ENCODE measurements around the gene FGD5.

The FGD5 gene

DNA sequence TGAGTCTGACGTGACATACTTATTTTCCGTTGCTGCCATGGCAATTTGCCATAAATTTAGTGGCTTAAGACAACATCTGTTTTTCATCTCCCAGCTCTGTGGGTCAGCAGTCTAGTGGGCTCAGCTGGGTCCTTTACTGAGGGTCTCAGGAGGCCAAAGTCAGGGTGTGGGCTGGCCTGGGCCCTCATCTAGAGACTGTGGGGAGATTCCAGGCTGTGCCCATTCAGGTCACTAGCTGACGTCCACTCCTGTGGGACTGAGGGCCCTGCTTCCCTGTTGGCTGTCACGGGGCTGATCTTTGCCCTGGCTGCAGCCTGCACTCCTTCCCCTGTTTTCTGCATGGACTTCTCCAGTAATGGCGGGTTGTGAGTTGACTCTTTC lies 19.1 kb downstream of the FGD5 start:
- no peaks in the 10 kb centered on the region for H3K4me1 ChIP-seq (ENCODE audit: control insufficient read depth, low read length)
- H3K9me2 ChIP-seq (replicated peaks; ENCODE audit: control insufficient read depth, low read length) = no peaks in the 10 kb centered on the region
- H4K20me1 ChIP-seq (ENCODE audit: control insufficient read depth, insufficient read depth, low read depth, low read length) = no peaks in the 10 kb centered on the region
- H3K27me3 ChIP-seq (ENCODE audit: control insufficient read depth, low read length) = peaks cover 16% of the 10 kb centered on the region; the same call in 1 of the 2 replicates
- TF ChIP-seq EZH2phosphoT487 (IDR thresholded peaks at IDR 0.05; ENCODE audit: borderline replicate concordance, low read length) = no peak
- TF ChIP-seq, protein P1, sequence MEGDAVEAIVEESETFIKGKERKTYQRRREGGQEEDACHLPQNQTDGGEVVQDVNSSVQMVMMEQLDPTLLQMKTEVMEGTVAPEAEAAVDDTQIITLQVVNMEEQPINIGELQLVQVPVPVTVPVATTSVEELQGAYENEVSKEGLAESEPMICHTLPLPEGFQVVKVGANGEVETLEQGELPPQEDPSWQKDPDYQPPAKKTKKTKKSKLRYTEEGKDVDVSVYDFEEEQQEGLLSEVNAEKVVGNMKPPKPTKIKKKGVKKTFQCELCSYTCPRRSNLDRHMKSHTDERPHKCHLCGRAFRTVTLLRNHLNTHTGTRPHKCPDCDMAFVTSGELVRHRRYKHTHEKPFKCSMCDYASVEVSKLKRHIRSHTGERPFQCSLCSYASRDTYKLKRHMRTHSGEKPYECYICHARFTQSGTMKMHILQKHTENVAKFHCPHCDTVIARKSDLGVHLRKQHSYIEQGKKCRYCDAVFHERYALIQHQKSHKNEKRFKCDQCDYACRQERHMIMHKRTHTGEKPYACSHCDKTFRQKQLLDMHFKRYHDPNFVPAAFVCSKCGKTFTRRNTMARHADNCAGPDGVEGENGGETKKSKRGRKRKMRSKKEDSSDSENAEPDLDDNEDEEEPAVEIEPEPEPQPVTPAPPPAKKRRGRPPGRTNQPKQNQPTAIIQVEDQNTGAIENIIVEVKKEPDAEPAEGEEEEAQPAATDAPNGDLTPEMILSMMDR (IDR thresholded peaks at IDR 0.05; ENCODE audit: low read depth, low read length, poor library complexity, severe bottlenecking) = no peak
- H3K27ac ChIP-seq (ENCODE audit: low read depth, low read length) = no peak overlapping the region
- no peaks in the 10 kb centered on the region for H3K9me3 ChIP-seq (ENCODE audit: control insufficient read depth, insufficient read depth, low read length)
- no peaks in the 10 kb centered on the region for H3F3A ChIP-seq (ENCODE audit: control insufficient read depth, insufficient read depth)
- H3K4me3 ChIP-seq (ENCODE audit: low read length) = no peak overlapping the region
- no peak overlapping the region for H3K4me2 ChIP-seq (ENCODE audit: low read length)
- H3K79me2 ChIP-seq (ENCODE audit: control insufficient read depth, low read length) = no peaks in the 10 kb centered on the region
- no peaks in the 10 kb centered on the region for H3K36me3 ChIP-seq (ENCODE audit: control insufficient read depth, low read length)

DNA sequence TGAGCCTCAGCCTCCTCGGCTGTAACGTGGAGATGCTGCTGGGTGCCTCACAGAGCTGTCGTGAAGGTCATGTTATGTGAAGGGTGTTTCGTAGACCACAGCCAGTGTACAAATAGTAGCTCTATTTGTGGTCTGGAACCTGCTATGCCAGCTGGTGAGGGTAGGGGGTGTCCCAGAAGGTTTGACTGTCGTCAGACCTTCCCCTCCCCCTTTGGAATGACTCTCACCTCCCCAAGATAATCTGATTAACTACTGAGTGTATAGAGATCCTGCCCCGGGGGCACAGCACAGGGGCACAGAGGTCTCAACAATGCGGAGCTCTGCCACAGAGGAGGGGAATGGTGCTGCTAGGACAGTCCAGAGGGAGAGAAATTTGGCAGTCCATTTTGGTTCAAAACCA lies 20.5 kb downstream of the FGD5 start:
- H3K27ac ChIP-seq (ENCODE audit: low read depth, low read length) = no peak overlapping the region
- no peaks in the 10 kb centered on the region for H3K9me2 ChIP-seq (replicated peaks; ENCODE audit: control insufficient read depth, low read length)
- no peak for TF ChIP-seq EZH2phosphoT487 (IDR thresholded peaks at IDR 0.05; ENCODE audit: borderline replicate concordance, low read length)
- TF ChIP-seq, protein P1 (IDR thresholded peaks at IDR 0.05; ENCODE audit: low read depth, low read length, poor library complexity, severe bottlenecking) = no peak
- H3K4me2 ChIP-seq (ENCODE audit: low read length) = no peak overlapping the region
- no peaks in the 10 kb centered on the region for H3F3A ChIP-seq (ENCODE audit: control insufficient read depth, insufficient read depth)
- peaks cover 9% of the 10 kb centered on the region; the same call in 1 of the 2 replicates for H3K27me3 ChIP-seq (ENCODE audit: control insufficient read depth, low read length)
- H3K9me3 ChIP-seq (ENCODE audit: control insufficient read depth, insufficient read depth, low read length) = no peaks in the 10 kb centered on the region
- no peaks in the 10 kb centered on the region for H3K36me3 ChIP-seq (ENCODE audit: control insufficient read depth, low read length)
- H4K20me1 ChIP-seq (ENCODE audit: control insufficient read depth, insufficient read depth, low read depth, low read length) = no peaks in the 10 kb centered on the region
- no peaks in the 10 kb centered on the region for H3K4me1 ChIP-seq (ENCODE audit: control insufficient read depth, low read length)
- no peaks in the 10 kb centered on the region for H3K79me2 ChIP-seq (ENCODE audit: control insufficient read depth, low read length)
- H3K4me3 ChIP-seq (ENCODE audit: low read length) = no peak overlapping the region

DNA sequence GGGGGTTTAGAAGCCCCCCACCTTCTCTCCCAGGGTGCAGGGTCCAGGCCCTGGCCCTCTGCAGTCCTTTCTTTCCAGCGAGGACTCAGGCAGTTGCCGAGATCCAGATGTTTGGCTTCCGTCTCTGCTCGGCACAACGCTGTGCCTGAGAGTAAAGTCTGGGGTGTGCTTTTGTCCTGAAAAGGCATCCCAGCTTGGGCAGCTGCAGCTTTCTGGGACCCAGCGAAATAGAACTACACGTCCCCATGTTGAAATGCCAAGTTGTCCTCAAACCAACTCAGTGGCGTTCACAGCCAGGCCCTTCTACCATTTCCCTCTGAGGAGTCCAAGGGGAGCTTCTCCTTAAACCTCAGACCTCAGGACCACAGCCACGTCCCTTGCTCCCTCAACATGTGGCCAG lies 23.1 kb downstream of the FGD5 start:
- Histone ChIP-seq H3K79me2 (ENCODE audit: control insufficient read depth, low read length) (no peaks in the 10 kb centered on the region), H3K9me3 (ENCODE audit: control insufficient read depth, insufficient read depth, low read length) (no peaks in the 10 kb centered on the region), H3K4me1 (ENCODE audit: control insufficient read depth, low read length) (no peaks in the 10 kb centered on the region), H3K4me3 (ENCODE audit: low read length) (no peak overlapping the region), H3K27me3 (ENCODE audit: control insufficient read depth, low read length) (peaks cover 19% of the 10 kb centered on the region), H4K20me1 (ENCODE audit: control insufficient read depth, insufficient read depth, low read depth, low read length) (no peaks in the 10 kb centered on the region), H3F3A (ENCODE audit: control insufficient read depth, insufficient read depth) (no peaks in the 10 kb centered on the region), H3K27ac (ENCODE audit: low read depth, low read length) (no peak overlapping the region), H3K4me2 (ENCODE audit: low read length) (no peak overlapping the region), H3K36me3 (ENCODE audit: control insufficient read depth, low read length) (no peaks in the 10 kb centered on the region), H3K9me2 (replicated peaks; ENCODE audit: control insufficient read depth, low read length) (no peaks in the 10 kb centered on the region)
- no peak for TF ChIP-seq EZH2phosphoT487 (IDR thresholded peaks at IDR 0.05; ENCODE audit: borderline replicate concordance, low read length)
- TF ChIP-seq, protein P1 (IDR thresholded peaks at IDR 0.05; ENCODE audit: low read depth, low read length, poor library complexity, severe bottlenecking) = no peak

DNA sequence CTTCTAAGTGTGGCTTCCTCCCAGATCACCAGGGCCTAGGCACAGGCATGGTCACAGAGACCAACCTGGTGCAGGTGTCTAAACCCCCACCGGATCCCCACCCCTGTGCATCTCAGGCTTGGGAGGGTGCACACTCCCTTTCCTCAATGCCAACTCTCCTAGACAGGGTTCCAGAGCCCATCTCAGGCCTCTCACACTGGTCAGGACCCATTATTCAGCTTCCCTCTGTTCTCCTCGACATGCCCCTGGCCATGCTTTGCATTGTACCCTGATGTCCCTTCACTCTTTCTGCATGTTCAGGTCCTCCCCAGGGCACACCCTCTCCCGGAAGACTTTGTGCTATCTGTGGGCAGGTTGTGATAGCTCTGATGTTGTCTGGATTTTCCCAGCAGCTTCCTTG lies 23.5 kb downstream of the FGD5 start:
- Histone ChIP-seq H3K9me2 (replicated peaks; ENCODE audit: control insufficient read depth, low read length) (no peaks in the 10 kb centered on the region), H3F3A (ENCODE audit: control insufficient read depth, insufficient read depth) (no peaks in the 10 kb centered on the region), H3K4me2 (ENCODE audit: low read length) (no peak overlapping the region), H3K9me3 (ENCODE audit: control insufficient read depth, insufficient read depth, low read length) (no peaks in the 10 kb centered on the region), H4K20me1 (ENCODE audit: control insufficient read depth, insufficient read depth, low read depth, low read length) (no peaks in the 10 kb centered on the region), H3K79me2 (ENCODE audit: control insufficient read depth, low read length) (no peaks in the 10 kb centered on the region), H3K4me3 (ENCODE audit: low read length) (no peak overlapping the region), H3K4me1 (ENCODE audit: control insufficient read depth, low read length) (no peaks in the 10 kb centered on the region), H3K27me3 (ENCODE audit: control insufficient read depth, low read length) (peaks cover 19% of the 10 kb centered on the region), H3K36me3 (ENCODE audit: control insufficient read depth, low read length) (no peaks in the 10 kb centered on the region), H3K27ac (ENCODE audit: low read depth, low read length) (no peak overlapping the region)
- TF ChIP-seq EZH2phosphoT487 (IDR thresholded peaks at IDR 0.05; ENCODE audit: borderline replicate concordance, low read length) = no peak
- TF ChIP-seq, protein P1 (IDR thresholded peaks at IDR 0.05; ENCODE audit: low read depth, low read length, poor library complexity, severe bottlenecking) = no peak
